Thyroid gland (tissue), 4 donors: ENCODE results near the gene EXOC6.

Experiments used
- POLR2A ChIP-seq, 2 donors: fragments of 450-650 bp; IDR thresholded peaks; one replicate each; pipeline ENCODE4 v1.6.1; 2017; ENCODE audit warnings: antibody characterized with exemption in 2 of 2, mild to moderate bottlenecking in 2 of 2, moderate library complexity in 1 of 2
- TF ChIP-seq, protein P1 (sequence below), 6 experiments: fragments of 200-600 bp in 3 of 6; fragments of 450-650 bp in 3 of 6; sonication (generic) in 3 of 6; IDR thresholded peaks; one replicate each; pipeline ENCODE4 v1.5.1; 2016 to 2019; ENCODE audit warnings: antibody characterized with exemption in 6 of 6, mild to moderate bottlenecking in 2 of 6, inconsistent platforms in 1 of 6, moderate library complexity in 1 of 6

DNA sequence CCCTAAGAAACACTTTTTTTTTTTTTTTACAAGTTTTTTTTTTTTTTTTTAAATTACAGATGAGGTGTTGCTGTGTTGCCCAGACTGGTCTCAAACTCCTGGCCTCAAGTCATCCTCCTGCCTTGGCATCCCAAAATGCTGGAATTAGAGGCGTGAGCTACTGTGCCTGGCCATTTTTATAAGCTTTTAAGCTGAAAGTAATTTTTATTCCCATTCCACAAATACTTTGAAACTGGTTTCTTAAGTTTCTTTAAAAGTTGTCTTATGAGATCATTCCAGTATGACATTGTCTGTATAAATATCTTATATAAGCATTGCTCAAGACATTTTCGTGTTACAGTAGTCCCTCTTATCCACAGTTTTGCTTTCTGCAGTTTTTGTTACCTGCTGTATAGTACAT, 150.9 kb downstream of the EXOC6 start:
- TF ChIP-seq, protein P1, sequence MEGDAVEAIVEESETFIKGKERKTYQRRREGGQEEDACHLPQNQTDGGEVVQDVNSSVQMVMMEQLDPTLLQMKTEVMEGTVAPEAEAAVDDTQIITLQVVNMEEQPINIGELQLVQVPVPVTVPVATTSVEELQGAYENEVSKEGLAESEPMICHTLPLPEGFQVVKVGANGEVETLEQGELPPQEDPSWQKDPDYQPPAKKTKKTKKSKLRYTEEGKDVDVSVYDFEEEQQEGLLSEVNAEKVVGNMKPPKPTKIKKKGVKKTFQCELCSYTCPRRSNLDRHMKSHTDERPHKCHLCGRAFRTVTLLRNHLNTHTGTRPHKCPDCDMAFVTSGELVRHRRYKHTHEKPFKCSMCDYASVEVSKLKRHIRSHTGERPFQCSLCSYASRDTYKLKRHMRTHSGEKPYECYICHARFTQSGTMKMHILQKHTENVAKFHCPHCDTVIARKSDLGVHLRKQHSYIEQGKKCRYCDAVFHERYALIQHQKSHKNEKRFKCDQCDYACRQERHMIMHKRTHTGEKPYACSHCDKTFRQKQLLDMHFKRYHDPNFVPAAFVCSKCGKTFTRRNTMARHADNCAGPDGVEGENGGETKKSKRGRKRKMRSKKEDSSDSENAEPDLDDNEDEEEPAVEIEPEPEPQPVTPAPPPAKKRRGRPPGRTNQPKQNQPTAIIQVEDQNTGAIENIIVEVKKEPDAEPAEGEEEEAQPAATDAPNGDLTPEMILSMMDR (IDR thresholded peaks at IDR 0.05): no peak
- no peak for TF ChIP-seq POLR2A (IDR thresholded peaks at IDR 0.05)
